Activated CD4-positive, CD25-positive, alpha-beta regulatory T cell treated with anti-CD3 and anti-CD28 coated beads, Interleukin-2, amount 50 U/mL, for 16 hours (primary cell): ENCODE results near the gene PPM1M.

Experiments
- DNase-seq: peaks from one replicate; pipeline ENCODE4 v3.0.0-alpha.2; 2020; ENCODE audit warnings: low read depth, low spot score

Gene PPM1M

DNA sequence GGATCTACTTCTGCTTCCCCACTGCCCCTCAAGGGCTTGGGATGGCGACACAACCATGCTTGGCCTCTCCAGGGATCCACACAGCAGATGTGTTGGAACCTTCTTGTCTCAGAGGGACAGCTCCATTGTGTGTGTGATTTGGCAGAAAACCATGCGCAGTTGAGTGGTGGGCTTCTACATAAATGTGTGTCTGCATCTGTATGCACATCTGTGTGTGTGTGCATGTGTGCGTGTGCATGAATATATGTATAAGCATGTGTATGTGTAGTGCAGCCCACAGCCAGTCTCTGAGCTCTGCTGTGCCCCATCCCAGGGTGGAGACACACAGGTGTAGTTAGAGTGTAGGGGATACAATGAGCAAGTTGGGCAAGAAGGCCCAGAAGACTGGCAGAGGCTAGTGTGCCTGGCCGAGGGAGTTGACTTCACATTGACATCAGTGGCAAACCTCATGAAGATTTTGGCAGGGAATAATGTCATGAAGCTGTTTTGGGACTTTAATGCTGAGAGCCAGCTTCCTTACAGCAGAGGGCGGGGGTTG, 50.2 kb downstream of the PPM1M start:
- no peak for DNase-seq

DNA sequence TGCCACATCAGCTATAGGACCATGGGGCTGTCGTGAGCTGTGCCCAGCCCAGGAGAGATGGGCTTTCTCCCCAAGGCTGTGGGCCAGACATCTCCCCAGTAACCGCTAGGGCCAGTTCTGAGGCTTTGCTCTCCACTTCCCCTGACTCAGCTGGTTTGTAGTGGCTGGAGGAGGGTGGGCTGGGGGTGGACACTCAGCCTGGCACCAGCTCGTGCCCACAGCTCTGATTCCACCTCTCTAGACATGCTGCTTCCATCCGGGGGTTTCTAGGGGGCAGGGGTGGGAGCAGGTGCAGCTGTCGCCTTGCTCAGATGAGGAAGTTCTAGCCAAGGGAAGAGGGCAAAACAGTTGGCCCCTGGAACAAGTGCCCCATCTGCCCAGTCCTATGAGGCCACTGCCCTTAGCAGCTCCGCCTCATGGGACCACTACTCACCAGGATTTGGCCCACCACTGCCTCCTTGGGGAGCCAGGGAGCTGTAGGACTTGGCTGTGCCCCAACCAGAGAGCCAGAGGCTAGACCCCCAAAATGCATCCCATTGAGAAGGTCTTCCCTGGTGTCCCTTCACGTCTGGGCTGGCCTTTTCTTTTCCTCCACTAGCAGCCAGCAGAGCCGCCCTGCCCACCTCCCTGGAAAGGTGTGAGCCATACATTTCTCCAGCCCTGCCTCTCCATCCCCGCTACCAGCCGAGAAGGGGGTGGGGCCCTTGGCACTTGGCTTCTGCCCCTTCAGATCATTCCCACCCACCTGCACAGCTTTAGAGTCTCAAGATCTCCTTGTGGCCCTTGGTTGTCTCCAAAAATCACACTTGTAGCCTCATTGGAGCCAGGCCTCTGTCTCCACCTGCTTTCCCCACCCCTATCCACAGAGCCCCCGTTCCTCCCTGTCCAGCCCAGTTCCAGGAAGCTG, 51.9 kb downstream of the PPM1M start:
- no peak for DNase-seq

DNA sequence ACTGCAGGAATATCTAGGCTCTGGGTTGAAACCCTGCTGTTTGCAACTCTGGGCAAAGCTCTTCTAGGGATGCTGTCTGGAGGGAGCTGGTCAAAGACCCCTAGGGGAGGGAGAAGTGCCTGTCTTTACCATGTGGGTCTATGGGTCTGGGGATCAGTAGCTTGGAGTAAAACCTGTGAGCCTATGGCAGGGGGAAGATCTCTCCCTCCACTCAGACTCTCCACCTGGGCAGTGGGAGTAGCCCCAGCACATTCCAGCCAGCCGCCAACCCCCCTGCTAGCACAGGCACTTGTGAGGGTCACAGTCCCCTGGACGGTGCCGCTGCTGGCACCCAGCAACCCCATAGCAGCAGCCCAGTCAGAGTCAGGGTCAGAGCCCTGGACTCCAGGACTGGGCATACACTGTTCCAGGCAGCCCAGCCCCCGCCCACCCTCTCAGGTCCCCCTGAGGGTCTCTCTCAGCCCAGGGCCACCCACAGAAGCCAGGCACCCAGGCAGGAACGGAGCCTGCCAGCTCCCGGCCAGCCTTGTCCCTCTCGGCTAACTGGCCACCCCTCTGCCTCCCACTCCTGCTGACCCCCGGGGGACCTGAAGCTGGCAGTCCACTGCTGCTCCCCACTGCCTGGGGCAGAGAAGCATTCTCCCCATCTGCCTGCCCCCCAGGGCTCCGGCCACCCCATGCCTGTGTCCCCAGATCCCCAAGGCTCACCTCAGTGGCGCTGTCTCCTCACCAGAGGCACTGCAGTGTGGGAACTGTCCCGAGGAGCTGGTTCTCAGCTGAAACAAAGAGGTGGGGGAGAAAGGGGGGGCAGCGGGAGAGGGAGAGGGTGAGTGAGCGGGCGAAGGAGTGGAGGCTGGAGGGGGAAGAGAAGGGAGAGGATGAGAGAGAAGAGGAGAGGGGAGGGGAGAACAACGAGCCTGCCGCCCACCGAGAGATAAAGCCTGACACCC, 52.9 kb downstream of the PPM1M start:
- DNase-seq: no peak

DNA sequence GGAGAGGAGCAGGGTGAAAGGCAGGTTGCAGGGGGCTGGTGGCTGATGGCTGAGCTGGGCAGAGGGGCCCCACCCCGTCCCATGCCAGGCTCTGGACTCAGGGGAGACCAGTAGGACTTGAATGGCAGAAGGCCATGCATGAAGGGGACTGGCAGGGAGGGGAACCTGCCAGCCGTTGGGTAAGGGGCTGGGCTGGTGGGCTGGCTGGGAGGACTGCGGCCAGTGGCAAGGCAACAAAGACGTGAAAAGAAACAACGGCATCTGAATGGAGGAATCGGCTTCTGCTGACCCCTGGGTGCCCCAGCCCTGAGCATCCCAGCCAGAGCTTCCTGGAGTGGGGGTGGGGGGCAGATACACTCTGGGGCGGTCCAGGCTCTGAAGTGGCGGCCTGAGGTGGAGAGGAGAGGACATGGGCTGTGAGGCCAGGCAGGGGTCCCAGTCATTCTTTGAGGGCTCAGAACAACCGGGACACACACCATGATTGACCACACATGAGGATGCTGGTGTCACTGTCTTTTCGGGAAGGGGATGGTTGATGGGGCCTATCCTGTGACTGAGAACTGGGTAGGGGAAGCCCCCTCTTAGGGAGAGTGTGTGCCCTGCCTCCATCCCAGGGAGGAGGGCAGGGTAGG, 53.8 kb downstream of the PPM1M start:
- no peak for DNase-seq
